IMR-90 (cell line): ENCODE data around the gene VKORC1L1. TPM values are rescaled to one million over a fixed set of nuclear protein-coding genes. Genes with fewer than 3 reads are reported as not detected.
A peak's percentile ranks its signal among the peaks of the same experiment; 100 is the strongest.

Experiments used
- ATAC-seq: fragments of 200-7000 bp; cut with Tn5 transposase; 2 replicates; pipeline ENCODE4 v1.9.1; 2020; ENCODE audit warnings: low read depth, mild to moderate bottlenecking, moderate library complexity
- Bru-seq: library from RNA; stranded (reverse); fragments of 400-500 nt; gene quantifications from one replicate; lab custom pipeline; 2021; lab: Mats Ljungman, UMichigan
- BruChase-seq, 2 experiments: library from RNA; stranded (reverse); fragments of 400-500 nt; gene quantifications; one replicate each; lab custom pipeline; 2021; lab: Mats Ljungman, UMichigan
- BruUV-seq: library from RNA; stranded (reverse); fragments of 400-500 nt; replicated peaks from 2 replicates; lab custom pipeline; 2021; lab: Mats Ljungman, UMichigan
- CTCF ChIA-PET: fragments of 300-600 bp; formaldehyde crosslinking; extraction: SDS; loops from one replicate; lab custom pipeline; 2021; ENCODE audit warnings: antibody characterized with exemption; lab: Yijun Ruan, JAX
- POLR2A ChIA-PET: fragments of 300-600 bp; sonication (Branson Sonifier 250); formaldehyde crosslinking; loops from one replicate; lab custom pipeline; 2022; ENCODE audit warnings: antibody characterized with exemption; ENCODE audit not compliant: unreplicated experiment; lab: Charles Lee
- DNase-seq: peaks from one replicate; pipeline ENCODE4 v3.0.0; 2013
- H2AFZ ChIP-seq: replicated peaks from 2 replicates; pipeline ENCODE3; 2013; ENCODE audit warnings: low read length, mild to moderate bottlenecking; ENCODE audit not compliant: poor library complexity
- H2AK5ac ChIP-seq: 2 replicates; pipeline ENCODE4 v1.6.1; 2013; ENCODE audit warnings: low read depth, low read length, inconsistent platforms
- H2AK9ac ChIP-seq: replicated peaks from 2 replicates; pipeline ENCODE3; 2013; ENCODE audit warnings: mild to moderate bottlenecking, low read depth, low read length, moderate library complexity; ENCODE audit not compliant: poor library complexity
- H2BK120ac ChIP-seq: 2 replicates; pipeline ENCODE4 v1.6.1; 2013; ENCODE audit warnings: low read depth, low read length, inconsistent platforms
- H2BK15ac ChIP-seq: 3 replicates; pipeline ENCODE4 v1.6.1; 2013; ENCODE audit warnings: low read depth, low read length, inconsistent platforms
- H2BK20ac ChIP-seq: 2 replicates; pipeline ENCODE4 v1.6.1; 2013; ENCODE audit warnings: low read depth, mild to moderate bottlenecking, inconsistent platforms, low read length, moderate library complexity
- H2BK5ac ChIP-seq: 2 replicates; pipeline ENCODE4 v1.6.1; 2013; ENCODE audit warnings: mild to moderate bottlenecking, low read depth, low read length, inconsistent platforms; ENCODE audit not compliant: poor library complexity, severe bottlenecking
- H3K14ac ChIP-seq: replicated peaks from 2 replicates; pipeline ENCODE4 v1.6.1; 2013; ENCODE audit warnings: low read depth, low read length, inconsistent platforms
- H3K18ac ChIP-seq: 2 replicates; pipeline ENCODE4 v1.6.1; 2013; ENCODE audit warnings: low read depth, low read length, control low read depth
- H3K23ac ChIP-seq: 2 replicates; pipeline ENCODE4 v1.6.1; 2013; ENCODE audit warnings: low read depth, low read length, inconsistent platforms
- H3K27ac ChIP-seq: 2 replicates; pipeline ENCODE4 v1.5.1; 2013; ENCODE audit warnings: mild to moderate bottlenecking, control low read depth, low read length; ENCODE audit not compliant: insufficient read depth
- H3K27me3 ChIP-seq: 2 replicates; pipeline ENCODE4 v1.6.1; 2013; ENCODE audit warnings: low read length; ENCODE audit not compliant: control insufficient read depth, insufficient read depth
- H3K36me3 ChIP-seq: 2 replicates; pipeline ENCODE4 v1.6.1; 2013; ENCODE audit warnings: low read length, mixed read lengths; ENCODE audit not compliant: control insufficient read depth, insufficient read depth
- H3K4ac ChIP-seq: 2 replicates; pipeline ENCODE4 v1.6.1; 2013; ENCODE audit warnings: low read depth, low read length, inconsistent platforms
- H3K4me1 ChIP-seq: 2 replicates; pipeline ENCODE4 v1.6.1; 2013; ENCODE audit warnings: low read length, mixed read lengths; ENCODE audit not compliant: control insufficient read depth, insufficient read depth
- H3K4me2 ChIP-seq: 2 replicates; pipeline ENCODE4 v1.6.1; 2013; ENCODE audit warnings: low read depth, mild to moderate bottlenecking, control low read depth, low read length, moderate library complexity
- H3K4me3 ChIP-seq: 2 replicates; pipeline ENCODE4 v1.5.1; 2013; ENCODE audit warnings: low read depth, mild to moderate bottlenecking, control low read depth, low read length, moderate library complexity; ENCODE audit not compliant: insufficient read depth
- H3K56ac ChIP-seq: 2 replicates; pipeline ENCODE4 v1.6.1; 2013; ENCODE audit warnings: low read length, inconsistent platforms; ENCODE audit not compliant: insufficient read depth; ENCODE audit errors: extremely low read depth
- H3K79me1 ChIP-seq, 2 experiments: 2 replicates each; pipeline ENCODE4 v1.6.1; 2013; ENCODE audit warnings: low read length in 2 of 2, inconsistent platforms in 1 of 2, low read depth in 1 of 2
- H3K9ac ChIP-seq: 2 replicates; pipeline ENCODE4 v1.6.1; 2013; ENCODE audit warnings: low read depth, low read length, control low read depth
- H3K9me1 ChIP-seq: 2 replicates; pipeline ENCODE4 v1.6.1; 2013; ENCODE audit warnings: low read length, inconsistent platforms; ENCODE audit not compliant: insufficient read depth
- H3K9me3 ChIP-seq: 2 replicates; pipeline ENCODE4 v1.6.1; 2013; ENCODE audit warnings: low read length; ENCODE audit not compliant: control insufficient read depth, insufficient read depth
- H4K20me1 ChIP-seq: 2 replicates; pipeline ENCODE4 v1.6.1; 2013; ENCODE audit warnings: low read length, inconsistent platforms; ENCODE audit not compliant: insufficient read depth
- H4K5ac ChIP-seq: 2 replicates; pipeline ENCODE4 v1.6.1; 2013; ENCODE audit warnings: mild to moderate bottlenecking, low read depth, low read length, control low read depth
- H4K8ac ChIP-seq, 2 experiments: 2 replicates each; pipeline ENCODE4 v1.6.1; 2013; ENCODE audit warnings: low read depth in 2 of 2, low read length in 2 of 2, control low read depth in 1 of 2, inconsistent platforms in 1 of 2
- H4K91ac ChIP-seq: 2 replicates; pipeline ENCODE4 v1.6.1; 2013; ENCODE audit warnings: low read depth, low read length, inconsistent platforms; ENCODE audit not compliant: insufficient read depth
- CEBPB ChIP-seq: IDR thresholded peaks from 2 replicates; pipeline ENCODE4 v1.6.1; 2012; ENCODE audit warnings: low read depth, low read length, improper control_type of control experiment
- MAFK ChIP-seq: IDR thresholded peaks from 2 replicates; pipeline ENCODE4 v1.6.1; 2012; ENCODE audit warnings: low read depth, low read length, improper control_type of control experiment
- MAZ ChIP-seq: IDR thresholded peaks from 2 replicates; pipeline ENCODE4 v1.6.1; 2012; ENCODE audit warnings: low read depth, mild to moderate bottlenecking, low read length, improper control_type of control experiment, moderate library complexity, borderline replicate concordance
- MXI1 ChIP-seq: IDR thresholded peaks from 2 replicates; pipeline ENCODE4 v1.6.1; 2012; ENCODE audit warnings: low read depth, mild to moderate bottlenecking, low read length, moderate library complexity, borderline replicate concordance
- POLR2A ChIP-seq: IDR thresholded peaks from 2 replicates; pipeline ENCODE4 v1.6.1; 2012; ENCODE audit warnings: mild to moderate bottlenecking, low read depth, low read length
- WGBS, 2 experiments: methylation state at CpG; one replicate each; pipeline versions ENCODE4 v1.1.5 to v1.1.7; 2013; ENCODE audit warnings: missing lambda C conversion rate in 2 of 2; ENCODE audit not compliant: insufficient read length in 1 of 2; ENCODE audit errors: extremely low coverage in 2 of 2; 5-methylcytosine and 5-hydroxymethylcytosine counted together
- dilution Hi-C: fragments of 300-500 bp; cut with HindIII; formaldehyde crosslinking; loops from one replicate; pipeline ENCODE4 v1.14.3; 2018; ENCODE audit warnings: low sequenced_read_pairs; ENCODE audit not compliant: unreplicated experiment
- in situ Hi-C: fragments of 300-500 bp; cut with MboI; formaldehyde crosslinking; loops from 3 replicates; pipeline ENCODE4 v1.14.3; 2019; ENCODE audit warnings: low sequenced_read_pairs, inconsistent platforms, mixed read lengths
- intact Hi-C: fragments of 100-400 bp; cut with micrococcal nuclease; formaldehyde crosslinking; loops from 2 replicates; pipeline ENCODE4 v1.10.0; 2022
- long read RNA-seq: library from polyadenylated mRNA; unstranded; transcript quantifications from one replicate; pipeline ENCODE4 v2.0.0, GENCODE V29; 2021; ENCODE audit not compliant: unreplicated experiment
- polyA plus RNA-seq, 3 experiments: library from polyadenylated mRNA; depleted of rRNA; stranded (reverse); fragments of >200 nt; gene quantifications; 2 replicates each; pipeline ENCODE4 v1.2.3, GENCODE V29; 2012; ENCODE audit warnings: low replicate concordance in 1 of 3
- total RNA-seq: library from RNA; depleted of rRNA; stranded (reverse); fragments of >200 nt; gene quantifications from 2 replicates; pipeline ENCODE4 v1.2.3, GENCODE V29; 2012; rRNA removed

The VKORC1L1 gene
- total RNA-seq = 14.5 and 19.4 TPM in 2 replicates
- polyA plus RNA-seq (2012; rRNA removed) = 12.0 and 12.5 TPM in 2 replicates
- 6.0 and 6.3 TPM in 2 replicates for polyA plus RNA-seq (2012; cell fraction: cytosol; rRNA removed)
- polyA plus RNA-seq (2012; cell fraction: nucleus; rRNA removed; ENCODE audit: low replicate concordance) = 2.0 and 5.1 TPM in 2 replicates
- Bru-seq, nascent RNA = percentile 82 among the genes with signal in this experiment
- BruChase-seq, experiment 1, labeled RNA remaining after a 6-hour chase = percentile 92 among the genes with signal in this experiment
- percentile 84 among the genes with signal in this experiment for BruChase-seq, experiment 2, labeled RNA remaining after a 2-hour chase
- long read RNA-seq, full-length matches to known transcripts = 68 of 91 reads
- long read RNA-seq, partial matches to known transcripts = 22 of 91 reads
- long read RNA-seq, other reads (novel, unspliced or antisense) = 1 of 91 reads

DNA sequence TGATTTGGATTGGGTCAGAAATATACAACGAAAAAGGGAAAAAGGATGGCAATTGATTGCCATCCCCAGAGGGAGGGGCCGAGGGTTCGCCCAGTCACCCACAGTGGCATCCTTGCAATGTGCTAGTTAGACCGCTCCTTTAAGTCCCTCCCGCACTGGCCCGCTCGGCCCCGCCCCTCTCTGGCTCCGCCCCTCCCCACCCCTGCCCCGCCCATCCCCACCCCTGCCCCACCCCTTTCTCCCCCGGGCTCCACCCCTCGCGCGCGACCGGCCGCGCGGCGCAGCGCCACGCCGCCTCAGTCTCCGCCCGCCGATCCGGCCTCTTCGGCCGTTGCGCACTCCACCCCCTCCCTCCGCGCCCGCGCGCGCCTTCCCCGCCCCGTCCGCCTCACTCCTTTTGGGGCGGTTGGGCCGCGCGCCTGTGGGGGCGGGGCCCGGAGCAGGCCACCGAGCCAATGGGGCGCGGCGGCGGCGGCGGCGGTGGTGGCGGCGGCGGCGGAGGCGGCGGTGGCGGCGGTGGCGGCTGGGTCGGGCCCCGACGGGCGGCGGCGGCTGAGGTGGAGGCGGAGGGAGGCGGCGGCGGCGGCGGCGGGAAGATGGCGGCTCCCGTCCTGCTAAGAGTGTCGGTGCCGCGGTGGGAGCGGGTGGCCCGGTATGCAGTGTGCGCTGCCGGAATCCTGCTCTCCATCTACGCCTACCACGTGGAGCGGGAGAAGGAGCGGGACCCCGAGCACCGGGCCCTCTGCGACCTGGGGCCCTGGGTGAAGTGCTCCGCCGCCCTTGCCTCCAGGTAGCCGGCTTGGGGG lies at the start of gene VKORC1L1:
TSS of gene VKORC1L1 (plus strand) at position 299 of the 806 bp plus-strand sequence. CDS start at position 597, 298 bp downstream.
- Histone ChIP-seq H3K4me3 (peak within 1 kb of the TSS; percentile 100), H3K79me1 (peaks cover 3 to 16% of the 10 kb centered on the region in 2 experiments), H3K9ac (peak within 1 kb of the TSS; percentile 83), H3K9me1 (no peaks in the 10 kb centered on the region), H3K4me2 (peak within 1 kb of the TSS; percentile 94), H3K56ac (peak within 1 kb of the TSS; percentile 28; the same call in 1 of the 2 replicates), H3K36me3 (no peaks in the 10 kb centered on the region), H2BK20ac (peak within 1 kb of the TSS; percentile 51; the same call in 1 of the 2 replicates), H2AFZ (peak within 1 kb of the TSS; percentile 88), H4K91ac (peak within 1 kb of the TSS; percentile 66), H3K14ac (peak within 1 kb of the TSS; percentile 44), H2BK120ac (peak within 1 kb of the TSS; percentile 67), H4K5ac (no peak within 1 kb of the TSS; the same call in 1 of the 2 replicates), H3K4ac (peak within 1 kb of the TSS; percentile 56), H4K8ac (peak within 1 kb of the TSS; percentile 76 to 92; a peak in 3 of 4 replicates), H3K18ac (no peak within 1 kb of the TSS), H3K4me1 (peaks cover 2% of the 10 kb centered on the region), H2BK5ac (peak within 1 kb of the TSS; percentile 81), H2BK15ac (peak within 1 kb of the TSS; percentile 65; the same call in 2 of the 3 replicates), H3K27me3 (no peaks in the 10 kb centered on the region), H4K20me1 (no peaks in the 10 kb centered on the region; the same call in 1 of the 2 replicates), H2AK5ac (peak within 1 kb of the TSS; percentile 67), H3K27ac (peak within 1 kb of the TSS; percentile 93), H3K9me3 (no peaks in the 10 kb centered on the region), H3K23ac (peak within 1 kb of the TSS; percentile 41; the same call in 1 of the 2 replicates), H2AK9ac (peak within 1 kb of the TSS; percentile 23)
- ChIA-PET CTCF (no interaction called here), POLR2A (no interaction called here)
- DNase-seq = peak; percentile 89
- intact Hi-C loops = loop anchor here (10.0 kb wide), 1 partner anchor 62 kb away; no protein-coding TSS in a partner anchor
- 6% methylated on average over 7 of the region's 94 CpGs; no CpG with 5 or more reads in 1 of the 2 experiments for WGBS, 2 experiments
- in situ Hi-C loops = no loop called here
- TF ChIP-seq MAFK (no peak), CEBPB (no peak), MXI1 (peak; percentile 67), POLR2A (peak; percentile 46; the same call in 1 of the 2 replicates), MAZ (peak; percentile 92)
- dilution Hi-C loops = no loop called here
- no TSS peak for BruUV-seq
- ATAC-seq = peak; percentile 95
